M059J (cell line): Measurements from ENCODE around the gene TRAP1. TPM values are rescaled to one million over a fixed set of nuclear protein-coding genes. Genes with fewer than 3 reads are reported as not detected.

Source experiments
- DNase-seq: peaks from one replicate; pipeline ENCODE4 v3.0.0-alpha.2; 2012; ENCODE audit warnings: low read depth
- total RNA-seq: library from RNA; depleted of rRNA; stranded (reverse); fragments of >200 nt; shearing (Covaris generic); gene quantifications from 2 replicates; pipeline ENCODE4 v1.2.3, GENCODE V29; 2014

The TRAP1 gene
- total RNA-seq, 1 experiment from 2014 or later: 66.9 TPM

DNA sequence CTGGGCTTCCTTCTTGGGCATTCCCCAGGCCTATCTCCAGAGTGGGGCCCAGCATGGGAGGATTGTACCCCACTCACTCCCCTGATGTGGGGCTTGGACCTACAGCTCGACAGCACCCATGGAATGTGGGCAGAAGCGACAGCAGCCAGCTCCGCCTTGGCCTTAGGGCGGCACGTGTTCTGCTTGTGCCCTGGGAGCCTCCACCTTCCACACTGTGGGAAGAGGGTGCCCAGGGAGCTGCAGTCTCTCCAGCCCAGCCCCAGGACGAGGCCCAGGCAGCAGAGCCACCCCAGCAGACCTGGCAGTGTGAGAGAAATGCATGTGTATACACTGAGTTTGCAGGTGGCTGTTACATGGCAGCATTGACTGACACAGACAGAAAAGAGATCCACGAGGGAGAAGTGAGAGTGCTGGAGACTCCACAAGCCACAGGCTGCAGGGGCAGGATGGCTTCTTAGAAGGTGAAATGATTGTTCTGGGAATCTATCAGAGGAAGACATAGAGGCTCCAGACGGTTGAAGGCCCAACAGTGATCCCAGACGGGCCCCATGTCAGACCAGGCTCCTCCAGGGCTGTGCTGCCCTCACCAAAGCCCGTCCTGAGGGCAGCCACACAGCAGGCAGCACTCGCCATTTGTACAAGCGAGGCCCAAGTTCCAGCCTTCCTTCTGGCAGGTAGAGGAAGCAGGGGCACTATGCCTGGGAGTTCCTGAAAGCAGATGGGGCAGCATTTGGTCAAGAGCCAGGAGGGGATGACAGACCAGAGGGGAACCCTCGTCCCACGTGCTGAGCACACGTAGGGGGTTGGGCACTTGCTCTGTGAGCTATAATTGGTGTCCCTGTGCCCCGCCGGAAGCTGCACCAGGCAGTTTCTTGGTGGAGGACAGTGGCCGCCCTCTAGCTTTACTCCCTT, 65.6 kb downstream of the TRAP1 start:
- no peak for DNase-seq

DNA sequence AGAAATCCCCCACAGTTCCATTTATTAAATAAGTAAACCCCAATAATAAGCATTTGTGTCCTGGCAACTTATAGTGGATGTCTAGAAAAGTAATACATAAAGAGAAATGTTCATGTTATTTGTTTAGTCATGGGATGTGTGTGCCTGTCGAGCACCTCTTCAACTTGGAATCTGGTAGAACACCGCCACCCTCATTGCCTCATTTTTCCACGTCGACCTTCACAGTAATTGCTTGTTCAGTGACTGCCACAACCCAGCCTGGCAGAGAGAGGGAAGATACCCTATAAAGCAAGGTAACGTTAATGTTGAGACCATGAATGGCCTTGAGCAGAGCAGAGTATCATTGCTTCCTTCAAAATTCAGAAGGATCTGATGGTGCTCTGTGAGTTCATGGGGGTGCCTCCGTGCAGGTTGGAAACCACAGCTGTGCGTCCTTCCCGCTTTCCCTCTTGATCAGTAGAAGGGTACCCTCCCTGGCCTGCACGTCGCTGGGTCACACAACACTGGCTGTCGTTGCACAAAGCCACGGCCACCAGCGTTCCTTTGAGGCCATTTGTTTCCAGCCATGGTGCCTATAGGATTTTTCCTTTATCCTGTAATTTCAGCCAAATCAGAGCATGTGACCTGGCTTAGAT, 66.6 kb downstream of the TRAP1 start:
- DNase-seq: no peak

- peak; percentile 61 for DNase-seq
These were observed 70.9 kb downstream of the TRAP1 start for GRCh38 chr16:3646348-3646920.

- DNase-seq: no peak
These were observed 71.6 kb downstream of the TRAP1 start for GRCh38 chr16:3645504-3646347.

- DNase-seq: no peak
These were observed 72.2 kb downstream of the TRAP1 start for GRCh38 chr16:3645108-3645503.

DNA sequence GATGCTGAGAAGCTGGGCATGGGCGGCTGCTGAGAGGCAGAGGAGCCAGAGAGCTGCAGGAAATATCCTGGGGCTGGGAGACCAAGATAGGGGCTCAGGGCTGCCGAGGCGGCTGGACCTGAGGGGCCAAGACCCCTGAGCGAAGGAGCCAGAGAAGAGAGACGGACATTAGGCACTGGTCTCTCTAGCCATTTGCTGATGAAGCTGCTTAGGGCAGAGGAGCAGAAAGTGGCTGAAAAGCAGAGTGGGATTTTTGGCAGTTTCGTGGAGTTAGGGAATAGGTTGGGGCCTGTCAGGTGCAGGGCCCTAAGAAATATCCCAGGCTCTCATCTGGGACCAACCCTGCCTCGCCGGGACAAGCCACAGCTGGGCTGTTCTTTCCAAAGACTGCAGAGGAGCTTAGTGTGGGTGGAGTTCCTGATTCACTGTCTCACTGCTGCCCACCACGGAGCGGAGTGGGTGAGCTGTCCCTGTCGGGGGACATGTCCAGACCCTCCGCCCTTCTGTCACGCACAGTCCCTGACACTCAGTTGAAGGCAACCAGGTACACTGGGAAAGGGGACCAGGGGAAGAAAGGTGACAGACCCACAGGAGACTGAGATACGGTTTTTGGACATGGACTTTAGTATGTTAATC, 74.1 kb downstream of the TRAP1 start:
- no peak for DNase-seq

- DNase-seq: peak; percentile 36
These were observed 74.8 kb downstream of the TRAP1 start for GRCh38 chr16:3642397-3643094.

DNA sequence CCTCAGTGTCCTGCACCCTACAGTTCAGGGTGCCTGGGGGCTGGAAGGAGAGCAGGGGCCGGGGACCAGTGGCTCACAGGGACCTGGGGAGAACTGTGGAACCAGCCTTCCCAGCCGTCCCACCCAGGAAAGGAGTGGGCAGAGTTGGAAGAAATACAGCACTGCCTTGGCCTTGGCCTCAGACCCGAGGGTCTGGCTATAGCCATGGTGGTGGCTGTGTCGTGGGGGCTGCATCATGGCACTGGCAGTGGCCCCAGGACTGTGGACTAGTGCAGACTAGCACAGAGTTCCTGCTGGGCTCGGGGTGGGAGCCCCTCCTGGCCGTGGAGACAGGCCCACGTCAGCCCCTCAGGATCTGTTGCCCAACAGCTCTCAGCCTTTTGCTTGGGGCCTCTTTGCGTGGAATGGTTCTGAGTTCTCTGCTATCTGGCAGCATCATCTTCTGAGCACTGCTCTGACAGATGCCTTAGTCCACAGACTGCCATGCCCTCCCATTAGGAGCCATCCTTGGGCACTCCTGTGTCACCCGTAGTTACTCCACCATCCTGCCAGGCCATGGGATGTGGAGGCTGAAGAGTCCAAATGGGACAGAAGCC, 75.4 kb downstream of the TRAP1 start:
- DNase-seq: no peak

DNA sequence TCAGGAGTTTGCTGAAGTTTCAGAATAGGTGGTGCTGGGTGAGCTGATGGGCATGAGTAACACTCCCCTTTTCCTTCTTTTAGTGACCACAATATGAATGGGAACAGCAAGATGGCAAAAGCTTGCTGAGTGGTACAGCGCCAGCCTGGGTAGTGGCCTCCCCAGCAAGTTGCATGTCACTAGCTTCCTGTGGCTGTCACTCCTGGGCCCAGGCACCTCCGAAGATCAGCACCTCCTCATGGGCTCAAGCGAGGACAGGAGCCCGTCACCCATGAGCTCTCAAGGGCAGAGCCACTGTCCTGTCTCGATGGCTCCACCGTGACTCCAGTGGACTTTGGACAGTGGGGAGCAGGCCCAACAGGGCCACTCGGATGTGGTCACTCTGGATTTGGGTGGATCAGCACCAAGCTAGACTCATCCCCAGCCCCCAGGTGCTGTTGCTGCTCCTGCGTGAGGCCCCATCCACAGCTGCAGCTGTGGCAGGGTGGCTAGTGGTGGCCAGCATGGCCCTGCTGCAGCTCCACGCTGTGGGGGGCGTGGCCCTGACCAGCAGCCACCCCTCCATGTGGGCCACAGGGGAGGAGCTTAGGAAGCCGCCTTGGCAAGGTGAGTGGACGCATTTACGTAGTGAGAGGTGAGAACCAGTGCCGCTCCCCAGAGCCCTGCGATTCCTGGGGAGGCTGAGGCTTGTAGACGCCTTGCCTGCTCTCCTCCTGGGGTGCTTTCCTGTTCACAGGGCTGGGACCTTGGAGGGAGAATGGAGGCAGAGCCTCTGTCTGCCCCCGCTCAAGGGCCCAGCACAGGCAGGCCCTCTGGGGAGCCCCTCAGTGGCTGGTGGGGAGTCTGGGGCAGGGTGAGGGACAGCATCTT, 76.5 kb downstream of the TRAP1 start:
- DNase-seq: no peak

DNA sequence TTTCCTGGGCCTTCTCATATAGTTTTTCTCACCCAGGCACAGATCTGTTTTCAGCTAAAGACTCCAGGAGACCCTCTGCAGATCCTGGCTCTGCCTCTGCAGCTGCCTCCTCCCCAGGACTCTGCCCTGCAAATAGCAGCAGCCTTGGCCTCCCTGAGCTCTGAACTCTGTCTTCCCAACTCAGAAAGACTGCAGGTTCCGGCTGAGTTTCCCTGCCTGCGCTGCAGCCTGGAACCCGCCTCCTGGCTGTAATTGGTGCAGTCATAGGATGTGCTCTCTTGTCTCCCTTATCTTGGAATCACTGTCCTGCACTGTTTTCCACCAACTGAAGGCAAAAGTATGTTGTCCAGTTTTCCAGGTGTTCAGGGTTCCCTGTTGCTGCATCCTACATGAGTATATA, 77.1 kb downstream of the TRAP1 start:
- DNase-seq: no peak

DNA sequence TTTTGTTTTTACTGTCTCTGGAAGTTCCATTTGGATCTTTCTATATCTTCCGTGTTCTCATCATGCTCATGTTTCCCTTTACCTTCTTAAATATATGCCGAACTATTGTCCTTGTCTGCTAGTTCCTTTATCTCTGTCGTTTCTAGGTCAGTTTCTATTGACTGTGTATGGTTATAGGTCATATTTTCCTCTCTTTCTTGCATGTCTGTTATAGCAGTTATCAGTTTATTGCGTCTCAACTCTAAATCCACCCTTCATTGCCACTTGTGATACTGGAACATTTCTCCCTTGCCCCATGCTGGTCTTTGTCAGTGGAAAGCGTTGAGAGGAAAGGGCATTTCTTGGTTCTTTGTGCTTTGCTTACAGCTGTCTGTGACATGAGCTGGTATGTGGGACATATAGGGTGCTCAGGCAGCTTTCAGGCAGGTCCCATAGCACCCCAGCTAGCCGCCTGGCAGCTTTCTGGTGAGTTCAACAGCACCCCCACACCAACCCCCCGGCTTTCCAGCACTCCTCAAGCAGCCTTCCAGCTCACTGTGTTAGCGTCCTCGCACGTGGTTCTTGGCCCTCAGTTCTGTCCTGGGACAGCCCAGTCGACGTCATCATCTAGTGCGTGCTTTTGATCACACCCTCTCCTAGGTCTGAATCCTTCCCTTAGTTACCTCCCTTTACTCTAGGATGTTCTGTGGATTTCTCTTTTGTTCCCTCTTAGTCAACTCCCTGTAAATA, 78.2 kb downstream of the TRAP1 start:
- no peak for DNase-seq

GRCh38 chr16:3637371-3637923, 79.9 kb downstream of the TRAP1 start:
- DNase-seq: peak; percentile 34

- peak; percentile 18 for DNase-seq
These were observed 91.2 kb downstream of the TRAP1 start for GRCh38 chr16:3625911-3626732.

- no peak for DNase-seq
These were observed 92.0 kb downstream of the TRAP1 start for GRCh38 chr16:3625331-3625730.

GRCh38 chr16:3623642-3624041, 93.7 kb downstream of the TRAP1 start:
- peak; percentile 8 for DNase-seq

DNA sequence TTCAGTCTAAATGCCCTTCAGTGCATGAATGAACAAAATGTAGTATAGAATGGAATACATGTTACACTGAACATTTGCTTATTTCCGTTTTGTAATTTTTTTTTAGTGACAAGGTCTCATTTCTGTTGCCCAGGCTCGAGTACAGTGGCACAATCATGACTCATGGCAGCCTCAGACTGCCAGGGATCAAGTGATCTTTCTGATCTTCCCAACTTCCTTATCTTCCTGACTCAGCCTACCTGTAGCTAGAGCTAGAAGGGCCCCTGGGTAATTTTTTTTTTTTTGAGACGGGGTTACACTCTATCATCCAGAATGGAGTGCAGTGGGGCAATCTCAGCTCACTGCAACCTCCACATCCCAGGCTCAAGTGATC, 98.6 kb downstream of the TRAP1 start:
- DNase-seq: peak; percentile 79
